Peyer's patch (tissue), 4 donors: Measurements from ENCODE around the gene DPEP2NB.

Source experiments
- CTCF ChIP-seq, 6 experiments: fragments of 450-650 bp in 4 of 6; fragments of 200-600 bp in 2 of 6; sonication (generic) in 1 of 6; IDR thresholded peaks; one replicate each; pipeline ENCODE4 v1.5.1; 2017 to 2019; ENCODE audit warnings: antibody characterized with exemption in 6 of 6, mild to moderate bottlenecking in 3 of 6, moderate library complexity in 1 of 6
- POLR2A ChIP-seq, 2 donors: fragments of 450-650 bp; IDR thresholded peaks; one replicate each; pipeline ENCODE4 v1.5.1; 2017; ENCODE audit warnings: antibody characterized with exemption in 2 of 2, mild to moderate bottlenecking in 2 of 2, moderate library complexity in 2 of 2

GRCh38 chr16:68064791-68065365, 49.2 kb upstream of the DPEP2NB start:
- peak; percentile 62 to 84 (median 72) for TF ChIP-seq CTCF (IDR thresholded peaks at IDR 0.05)
- TF ChIP-seq POLR2A (IDR thresholded peaks at IDR 0.05) = no peak
